Activated naive CD4-positive, alpha-beta T cell treated with anti-CD3 and anti-CD28 coated beads for 36 hours (primary cell): ENCODE data around the gene GIPC2. TPM values are rescaled to one million over a fixed set of nuclear protein-coding genes. Genes with fewer than 3 reads are reported as not detected.

Source experiments
- CTCF ChIA-PET: fragments of 350-600 bp; sonication (Branson Sonifier 250); formaldehyde crosslinking; loops from one replicate; lab custom pipeline; 2021; ENCODE audit warnings: antibody characterized with exemption; lab: Charles Lee
- DNase-seq: peaks from one replicate; pipeline ENCODE4 v3.0.0-alpha.2; 2020
- H3K27ac Mint-ChIP-seq: one replicate; pipeline ENCODE4 v1.8.0; 2021; ENCODE audit warnings: mild to moderate bottlenecking, mixed read lengths
- H3K27me3 Mint-ChIP-seq: one replicate; pipeline ENCODE4 v1.8.0; 2021; ENCODE audit warnings: low read depth, mixed read lengths
- H3K36me3 Mint-ChIP-seq: one replicate; pipeline ENCODE4 v1.8.0; 2021; ENCODE audit warnings: low read depth, mixed read lengths
- H3K4me1 Mint-ChIP-seq: one replicate; pipeline ENCODE4 v1.8.0; 2021; ENCODE audit warnings: low read depth, mixed read lengths
- H3K4me3 Mint-ChIP-seq: one replicate; pipeline ENCODE4 v1.8.0; 2021; ENCODE audit warnings: mild to moderate bottlenecking, moderate library complexity, mixed read lengths
- H3K9me3 Mint-ChIP-seq: one replicate; pipeline ENCODE4 v1.8.0; 2021; ENCODE audit warnings: mixed read lengths
- intact Hi-C: fragments of 100-400 bp; cut with micrococcal nuclease; formaldehyde crosslinking; loops from one replicate; pipeline ENCODE4 v1.15.1; 2023
- total RNA-seq, 2 experiments: library from RNA; stranded (reverse); gene quantifications; one replicate each; pipeline ENCODE4 v1.2.3, GENCODE V29; 2021

The GIPC2 gene
- total RNA-seq, 2 experiments from 2014 or later = 0.10 to 0.31 TPM

DNA sequence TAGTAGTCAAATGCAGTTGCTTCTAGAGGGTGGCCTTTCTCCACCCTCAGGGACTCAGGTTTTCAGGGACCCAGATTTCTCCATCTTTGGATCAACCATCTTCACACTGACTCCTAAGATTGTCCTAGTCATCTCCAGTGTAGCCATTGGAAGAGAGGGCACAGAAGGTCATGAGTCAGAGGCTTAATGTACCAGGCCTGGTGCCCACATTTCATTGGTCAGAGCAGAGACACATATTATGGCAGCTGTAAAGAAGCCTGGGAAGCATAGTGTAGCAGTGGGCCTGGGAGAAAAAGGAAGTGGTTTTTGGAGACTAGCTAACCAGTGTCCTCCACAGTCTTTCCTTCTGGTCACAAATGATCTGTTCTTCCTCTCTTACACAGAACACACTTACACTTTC lies 122.5 kb downstream of the GIPC2 start:
- H3K9me3 Mint-ChIP-seq = no peaks in the 10 kb centered on the region
- no peak overlapping the region for H3K27ac Mint-ChIP-seq
- no peak overlapping the region for H3K4me3 Mint-ChIP-seq
- H3K4me1 Mint-ChIP-seq = no peaks in the 10 kb centered on the region
- CTCF ChIA-PET = no interaction called here
- H3K27me3 Mint-ChIP-seq = peaks cover 4% of the 10 kb centered on the region
- no peak for DNase-seq
- H3K36me3 Mint-ChIP-seq = no peaks in the 10 kb centered on the region
- intact Hi-C loops = no loop called here

DNA sequence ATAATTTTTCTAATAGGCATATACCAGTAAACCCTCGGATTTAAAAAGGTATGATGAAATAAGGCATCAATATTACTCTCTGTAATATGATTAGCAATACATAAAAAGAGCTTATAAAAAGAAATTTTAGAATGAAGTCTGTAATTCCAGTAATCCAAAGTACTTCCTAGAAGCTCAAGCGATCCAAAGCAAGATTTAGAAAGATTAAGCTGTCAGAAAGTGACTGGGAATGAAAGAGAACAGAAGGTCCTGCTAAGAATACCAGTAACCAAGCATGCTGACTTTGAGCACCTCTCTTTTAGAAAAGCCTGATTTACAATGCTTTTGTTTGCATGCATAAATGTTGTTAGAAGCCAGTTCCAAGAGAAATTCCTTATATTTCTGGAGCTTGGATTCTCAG lies 125.1 kb downstream of the GIPC2 start:
- intact Hi-C loops = no loop called here
- no peak overlapping the region for H3K27ac Mint-ChIP-seq
- no peaks in the 10 kb centered on the region for H3K9me3 Mint-ChIP-seq
- DNase-seq = no peak
- H3K36me3 Mint-ChIP-seq = no peaks in the 10 kb centered on the region
- H3K4me3 Mint-ChIP-seq = no peak overlapping the region
- no peaks in the 10 kb centered on the region for H3K4me1 Mint-ChIP-seq
- CTCF ChIA-PET = interaction anchor here (0.5 to 0.8 kb wide), 2 partner anchors 13 to 164 kb away, joined by 3 to 4 read pairs; no protein-coding TSS in a partner anchor
- peaks cover 4% of the 10 kb centered on the region for H3K27me3 Mint-ChIP-seq

DNA sequence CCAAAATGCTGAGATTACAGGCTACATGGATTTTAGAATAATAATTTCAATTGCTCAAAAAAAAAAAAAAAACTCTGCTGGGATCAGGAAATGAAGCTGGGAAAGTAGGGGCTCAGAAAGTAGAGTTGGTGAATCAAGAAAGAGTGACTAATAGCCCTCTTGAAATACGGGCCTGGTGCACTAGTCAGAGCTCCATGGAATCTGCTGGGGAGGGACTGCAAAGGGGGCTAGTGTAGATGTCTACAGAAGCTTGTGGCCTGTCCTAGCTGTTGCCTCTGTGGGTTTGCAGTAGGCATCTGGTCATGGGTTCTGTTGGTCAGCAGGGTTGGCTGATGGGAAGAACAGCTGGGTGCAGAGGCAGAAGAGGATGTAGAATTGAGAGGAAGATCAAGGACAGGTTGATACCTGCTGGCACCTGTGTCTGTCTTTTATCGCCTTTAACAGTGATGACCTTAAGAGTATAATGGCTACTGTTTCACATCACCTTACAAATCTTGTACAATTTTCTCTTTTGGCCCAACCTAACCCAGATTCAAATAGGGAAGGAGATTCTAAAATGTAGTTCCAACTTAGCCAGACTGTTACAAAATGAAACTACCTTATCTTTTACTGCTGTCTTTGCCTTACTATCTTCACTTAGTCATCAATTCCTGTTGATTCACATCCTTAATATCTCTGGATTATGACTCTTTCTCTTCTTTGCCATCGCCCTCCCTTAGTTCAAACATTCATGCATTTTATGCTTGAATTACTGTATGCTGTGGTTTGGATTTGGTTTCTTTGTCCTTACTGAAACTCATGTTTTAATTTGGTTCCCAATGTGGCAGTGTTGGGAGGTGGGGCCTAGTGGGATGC lies 126.2 kb downstream of the GIPC2 start:
- no peaks in the 10 kb centered on the region for H3K4me1 Mint-ChIP-seq
- CTCF ChIA-PET = interaction anchor here (0.8 kb wide), 1 partner anchor 163 kb away, joined by 3 read pairs; no protein-coding TSS in a partner anchor
- no peak for DNase-seq
- intact Hi-C loops = no loop called here
- no peaks in the 10 kb centered on the region for H3K9me3 Mint-ChIP-seq
- no peaks in the 10 kb centered on the region for H3K36me3 Mint-ChIP-seq
- no peak overlapping the region for H3K4me3 Mint-ChIP-seq
- no peak overlapping the region for H3K27ac Mint-ChIP-seq
- H3K27me3 Mint-ChIP-seq = peaks cover 4% of the 10 kb centered on the region

DNA sequence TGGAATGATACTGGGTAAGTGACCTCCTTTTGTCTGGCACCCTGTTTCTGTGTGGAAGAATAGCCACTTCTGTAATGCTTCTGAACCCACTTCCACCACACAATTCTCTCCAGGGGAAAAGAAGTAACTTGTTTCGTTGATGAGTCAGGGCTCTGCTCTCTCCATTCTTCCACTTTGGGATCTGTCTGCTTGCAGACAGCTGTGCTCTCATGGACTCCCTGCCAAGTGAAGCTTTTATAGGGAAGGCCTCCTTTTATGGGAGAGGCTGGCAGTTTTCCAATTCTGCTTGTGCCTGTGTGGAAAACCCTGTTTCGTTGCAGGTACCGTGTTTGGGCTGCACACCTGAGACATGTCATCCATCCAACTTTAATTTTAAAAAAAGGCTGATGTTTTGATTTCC lies 130.7 kb downstream of the GIPC2 start:
- CTCF ChIA-PET = no interaction called here
- no peak overlapping the region for H3K4me3 Mint-ChIP-seq
- H3K27ac Mint-ChIP-seq = no peak overlapping the region
- no peaks in the 10 kb centered on the region for H3K9me3 Mint-ChIP-seq
- no peaks in the 10 kb centered on the region for H3K4me1 Mint-ChIP-seq
- peaks cover 2% of the 10 kb centered on the region for H3K27me3 Mint-ChIP-seq
- H3K36me3 Mint-ChIP-seq = no peaks in the 10 kb centered on the region
- no peak for DNase-seq
- intact Hi-C loops = no loop called here

GRCh38 chr1:78177708-78178270 lies 132.0 kb downstream of the GIPC2 start:
- H3K9me3 Mint-ChIP-seq = no peaks in the 10 kb centered on the region
- no peak for DNase-seq
- intact Hi-C loops = no loop called here
- peaks cover 2% of the 10 kb centered on the region for H3K27me3 Mint-ChIP-seq
- H3K4me1 Mint-ChIP-seq = no peaks in the 10 kb centered on the region
- no peaks in the 10 kb centered on the region for H3K36me3 Mint-ChIP-seq
- no peak overlapping the region for H3K27ac Mint-ChIP-seq
- H3K4me3 Mint-ChIP-seq = no peak overlapping the region
- CTCF ChIA-PET = interaction anchor here (1.0 to 1.4 kb wide), 2 partner anchors 24 to 32 kb away, joined by 3 read pairs; no protein-coding TSS in a partner anchor

DNA sequence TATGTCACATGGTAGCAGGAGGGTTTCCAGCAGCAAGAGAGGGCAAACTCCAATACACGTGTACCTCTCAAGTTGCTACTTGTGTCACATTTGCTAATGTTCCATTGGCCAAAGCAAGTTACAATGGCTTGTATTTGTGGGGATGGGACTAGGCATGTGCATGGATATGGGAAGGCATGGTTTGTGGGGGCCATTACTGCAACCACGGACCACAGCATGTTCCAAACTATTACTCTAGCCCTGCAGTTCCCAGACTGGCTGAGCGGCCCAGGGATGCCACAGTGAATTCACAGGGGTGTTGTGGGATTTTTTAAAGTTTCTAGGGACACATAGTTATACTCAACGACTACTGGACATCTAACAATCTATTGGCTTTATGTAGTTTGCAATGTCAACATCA lies 133.1 kb downstream of the GIPC2 start:
- CTCF ChIA-PET = no interaction called here
- Mint-ChIP-seq H3K36me3 (no peaks in the 10 kb centered on the region), H3K27me3 (peaks cover 2% of the 10 kb centered on the region), H3K27ac (no peak overlapping the region), H3K4me3 (no peak overlapping the region), H3K9me3 (no peaks in the 10 kb centered on the region), H3K4me1 (no peaks in the 10 kb centered on the region)
- intact Hi-C loops = no loop called here
- DNase-seq = no peak

GRCh38 chr1:78184460-78185072 lies 138.8 kb downstream of the GIPC2 start:
- no peaks in the 10 kb centered on the region for H3K4me1 Mint-ChIP-seq
- DNase-seq = no peak
- CTCF ChIA-PET = no interaction called here
- H3K9me3 Mint-ChIP-seq = peaks cover 5% of the 10 kb centered on the region
- H3K27ac Mint-ChIP-seq = no peak overlapping the region
- H3K4me3 Mint-ChIP-seq = no peak overlapping the region
- no peaks in the 10 kb centered on the region for H3K36me3 Mint-ChIP-seq
- intact Hi-C loops = no loop called here
- H3K27me3 Mint-ChIP-seq = peaks cover 4% of the 10 kb centered on the region

Other genes starting within 250 kb of the GIPC2 start
- 1 to 10 TPM; 1.7 to 1.9 TPM for gene NEXN, start 157.3 kb upstream of the GIPC2 start, total RNA-seq
- gene FUBP1, start 66.9 kb upstream of the GIPC2 start, total RNA-seq = 100 to 1,000 TPM; 243 to 244 TPM
- 10 to 100 TPM in 1 of 2 experiments, 1 to 10 TPM in 1; 9.7 to 10.4 TPM for gene DNAJB4, start 41.0 kb upstream of the GIPC2 start, total RNA-seq